Smooth muscle cell (in vitro differentiated cells): ENCODE results near the gene BEND3. TPM values are rescaled to one million over a fixed set of nuclear protein-coding genes. Genes with fewer than 3 reads are reported as not detected.
"Not testable (repeated sequence)": the region's sequence is repeated elsewhere in the genome, so short reads cannot be mapped to it uniquely, and the experiment has no call there.

Experiments
- DNase-seq: peaks from one replicate; lab custom pipeline; 2025; ENCODE audit not compliant: unreplicated experiment; lab: John Stamatoyannopoulos, UW
- H2AFZ ChIP-seq: fragments of 200-600 bp; sonication (generic); 2 replicates; pipeline ENCODE4 v1.6.0; 2016; ENCODE audit warnings: antibody characterized with exemption, low read depth, mild to moderate bottlenecking
- H3F3A ChIP-seq: fragments of 200-600 bp; sonication (generic); 2 replicates; pipeline ENCODE4 v1.6.0; 2017; ENCODE audit warnings: antibody characterized with exemption, low read depth
- H3K27ac ChIP-seq: fragments of 200-600 bp; sonication (generic); 2 replicates; pipeline ENCODE4 v1.5.1; 2016; ENCODE audit warnings: low read depth, mild to moderate bottlenecking
- H3K27me3 ChIP-seq: fragments of 200-600 bp; sonication (generic); 2 replicates; pipeline ENCODE4 v1.6.1; 2016; ENCODE audit warnings: low read depth, mild to moderate bottlenecking
- H3K36me3 ChIP-seq: fragments of 200-600 bp; sonication (generic); 2 replicates; pipeline ENCODE4 v1.5.1; 2016; ENCODE audit warnings: low read depth
- H3K4me1 ChIP-seq: fragments of 200-600 bp; sonication (generic); 2 replicates; pipeline ENCODE4 v1.5.1; 2016; ENCODE audit warnings: low read depth
- H3K4me2 ChIP-seq: fragments of 200-600 bp; sonication (generic); 2 replicates; pipeline ENCODE4 v1.6.0; 2016; ENCODE audit warnings: mild to moderate bottlenecking
- H3K4me3 ChIP-seq: fragments of 200-600 bp; sonication (generic); 2 replicates; pipeline ENCODE4 v1.5.1; 2016; ENCODE audit warnings: mild to moderate bottlenecking
- H3K79me2 ChIP-seq: fragments of 200-600 bp; sonication (generic); 2 replicates; pipeline ENCODE4 v1.6.0; 2016; ENCODE audit warnings: low read depth, mild to moderate bottlenecking
- H3K9ac ChIP-seq: fragments of 200-600 bp; sonication (generic); 2 replicates; pipeline ENCODE4 v1.6.0; 2016; ENCODE audit warnings: low read depth
- H3K9me3 ChIP-seq: fragments of 200-600 bp; sonication (generic); replicated peaks from 2 replicates; pipeline ENCODE4 v1.5.1; 2016; ENCODE audit warnings: low read depth
- H4K20me1 ChIP-seq: fragments of 200-600 bp; sonication (generic); 2 replicates; pipeline ENCODE4 v1.6.0; 2016; ENCODE audit warnings: low read depth
- WGBS: methylation state at CpG from one replicate; pipeline ENCODE4 v1.1.7; 2016; ENCODE audit warnings: low lambda C conversion rate; 5-methylcytosine and 5-hydroxymethylcytosine counted together
- polyA plus RNA-seq: library from polyadenylated mRNA; unstranded; fragments of >200 nt; fragmentation: Nextera tagmentation; extraction: Ambion mirVana; gene quantifications from 2 replicates; pipeline ENCODE4 v1.2.1, GENCODE V29; 2016
- total RNA-seq: library from RNA; depleted of rRNA; stranded (reverse); fragments of >200 nt; gene quantifications from 2 replicates; pipeline ENCODE4 v1.2.3, GENCODE V29; 2014
- TF ChIP-seq, protein P1 (sequence below): fragments of 200-600 bp; sonication (generic); IDR thresholded peaks from 2 replicates; pipeline ENCODE4 v1.5.1; 2017; ENCODE audit warnings: borderline replicate concordance, mild to moderate bottlenecking, antibody characterized with exemption; ENCODE audit not compliant: insufficient read depth, poor library complexity, severe bottlenecking

The BEND3 gene
- total and polyA plus RNA-seq, 2 experiments from 2014 or later = 2.3 to 3.5 TPM

DNA sequence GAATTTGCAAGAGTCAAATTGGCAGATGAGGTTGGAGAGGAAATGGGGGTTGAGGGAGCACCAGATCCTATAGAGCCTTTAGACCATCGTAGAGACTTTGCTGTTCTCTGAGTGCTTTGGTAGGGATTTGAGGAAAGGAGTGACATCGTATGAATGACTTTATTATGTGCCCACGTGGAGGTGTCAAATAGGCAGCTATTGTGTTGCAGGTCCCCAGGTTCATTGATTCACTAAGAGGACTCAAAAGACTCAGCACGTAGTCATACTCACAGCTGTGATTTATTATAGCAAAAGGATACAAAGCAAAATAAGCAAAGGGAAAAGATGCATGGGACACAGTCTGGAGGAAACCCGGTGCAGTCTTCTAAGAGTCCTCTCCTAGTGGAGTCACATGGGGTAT, 85.2 kb downstream of the BEND3 start:
- H3K27ac ChIP-seq = no peak overlapping the region
- H3K36me3 ChIP-seq = no peaks in the 10 kb centered on the region
- 88% methylated on average over 5 of the region's 5 CpGs for WGBS
- DNase-seq = no peak
- H3K9ac ChIP-seq = no peak overlapping the region
- no peaks in the 10 kb centered on the region for H3F3A ChIP-seq
- H3K27me3 ChIP-seq = no peaks in the 10 kb centered on the region
- no peaks in the 10 kb centered on the region for H3K4me1 ChIP-seq
- peaks cover 12% of the 10 kb centered on the region for H3K79me2 ChIP-seq
- no peak overlapping the region for H2AFZ ChIP-seq
- no peak overlapping the region for H3K4me3 ChIP-seq
- H3K4me2 ChIP-seq = no peak overlapping the region
- H3K9me3 ChIP-seq = no peaks in the 10 kb centered on the region
- peaks cover 8% of the 10 kb centered on the region for H4K20me1 ChIP-seq
- TF ChIP-seq, protein P1, sequence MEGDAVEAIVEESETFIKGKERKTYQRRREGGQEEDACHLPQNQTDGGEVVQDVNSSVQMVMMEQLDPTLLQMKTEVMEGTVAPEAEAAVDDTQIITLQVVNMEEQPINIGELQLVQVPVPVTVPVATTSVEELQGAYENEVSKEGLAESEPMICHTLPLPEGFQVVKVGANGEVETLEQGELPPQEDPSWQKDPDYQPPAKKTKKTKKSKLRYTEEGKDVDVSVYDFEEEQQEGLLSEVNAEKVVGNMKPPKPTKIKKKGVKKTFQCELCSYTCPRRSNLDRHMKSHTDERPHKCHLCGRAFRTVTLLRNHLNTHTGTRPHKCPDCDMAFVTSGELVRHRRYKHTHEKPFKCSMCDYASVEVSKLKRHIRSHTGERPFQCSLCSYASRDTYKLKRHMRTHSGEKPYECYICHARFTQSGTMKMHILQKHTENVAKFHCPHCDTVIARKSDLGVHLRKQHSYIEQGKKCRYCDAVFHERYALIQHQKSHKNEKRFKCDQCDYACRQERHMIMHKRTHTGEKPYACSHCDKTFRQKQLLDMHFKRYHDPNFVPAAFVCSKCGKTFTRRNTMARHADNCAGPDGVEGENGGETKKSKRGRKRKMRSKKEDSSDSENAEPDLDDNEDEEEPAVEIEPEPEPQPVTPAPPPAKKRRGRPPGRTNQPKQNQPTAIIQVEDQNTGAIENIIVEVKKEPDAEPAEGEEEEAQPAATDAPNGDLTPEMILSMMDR = no peak

DNA sequence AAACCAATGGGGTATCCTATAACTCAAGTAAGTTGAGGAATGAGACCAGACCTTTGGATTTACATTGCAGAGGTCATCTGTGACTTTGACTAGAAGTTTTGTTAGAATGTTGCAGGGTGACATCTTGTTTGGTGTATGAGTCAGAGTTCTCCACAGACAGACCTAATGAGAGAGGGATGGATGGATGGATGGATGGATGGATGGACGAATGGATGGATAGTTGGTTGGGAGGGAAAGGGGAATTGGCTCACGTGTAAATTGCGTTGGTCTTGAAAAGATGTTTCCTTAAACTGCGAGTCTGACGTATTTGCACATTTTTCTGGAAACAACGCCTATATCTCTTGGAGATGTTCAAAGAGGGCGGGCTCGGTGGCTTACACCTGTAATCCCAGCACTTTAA, 88.3 kb downstream of the BEND3 start:
- no peak overlapping the region for H3K9ac ChIP-seq
- no peak overlapping the region for H3K4me2 ChIP-seq
- H2AFZ ChIP-seq = peak overlapping the region; percentile 92
- H3K9me3 ChIP-seq = no peaks in the 10 kb centered on the region
- DNase-seq = no peak
- H3K4me3 ChIP-seq = no peak overlapping the region
- TF ChIP-seq, protein P1 = no peak
- H3K4me1 ChIP-seq = no peaks in the 10 kb centered on the region
- H3F3A ChIP-seq = no peaks in the 10 kb centered on the region
- H3K36me3 ChIP-seq = no peaks in the 10 kb centered on the region
- no peaks in the 10 kb centered on the region for H3K27me3 ChIP-seq
- H4K20me1 ChIP-seq = no peaks in the 10 kb centered on the region
- WGBS = 92% methylated on average over 8 of the region's 8 CpGs
- peaks cover 12% of the 10 kb centered on the region for H3K79me2 ChIP-seq
- H3K27ac ChIP-seq = no peak overlapping the region

DNA sequence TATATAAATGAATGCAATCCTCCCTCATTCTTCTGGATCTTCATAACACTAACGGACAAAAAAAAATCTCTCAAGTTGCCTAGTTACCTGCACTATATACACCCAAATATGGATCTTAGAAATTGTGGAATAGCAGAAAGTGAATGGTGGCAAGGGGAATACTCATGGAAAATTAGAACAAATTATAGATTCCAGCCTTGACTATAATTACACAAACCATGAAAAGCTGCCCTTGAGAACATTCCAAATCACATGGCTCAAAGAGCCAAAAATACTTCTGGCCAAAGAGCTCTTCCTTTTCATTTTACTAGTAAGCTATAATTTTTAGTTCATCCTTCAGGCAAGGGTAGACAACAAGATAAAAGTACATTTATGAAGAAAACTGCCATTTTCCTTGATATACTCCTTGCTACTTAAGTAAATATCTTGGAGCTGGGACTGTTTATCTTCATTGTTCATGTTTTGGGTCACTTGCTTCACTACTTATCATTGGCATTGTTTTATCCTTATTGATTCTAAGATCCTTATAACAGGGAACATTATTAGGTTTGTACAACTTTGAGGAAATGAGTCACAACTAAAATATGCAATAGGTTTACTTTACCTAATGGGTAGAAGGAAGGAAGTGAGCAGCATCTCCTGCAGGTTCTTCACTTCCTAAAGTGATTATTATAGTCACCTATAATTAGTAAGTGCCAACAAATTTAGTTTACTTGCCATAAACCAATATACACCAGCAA, 93.7 kb downstream of the BEND3 start:
- Histone ChIP-seq H4K20me1 (no peaks in the 10 kb centered on the region), H3K27me3 (no peaks in the 10 kb centered on the region), H3K9ac (no peak overlapping the region), H3K9me3 (no peaks in the 10 kb centered on the region), H3K4me1 (no peaks in the 10 kb centered on the region), H2AFZ (no peak overlapping the region), H3K27ac (no peak overlapping the region), H3F3A (no peaks in the 10 kb centered on the region), H3K79me2 (no peaks in the 10 kb centered on the region), H3K4me3 (no peak overlapping the region), H3K36me3 (no peaks in the 10 kb centered on the region), H3K4me2 (no peak overlapping the region)
- TF ChIP-seq, protein P1 = no peak
- WGBS = 88% methylated on average over 1 of the region's 1 CpG
- DNase-seq = no peak

GRCh38 chr6:107020239-107020638, 95.1 kb downstream of the BEND3 start:
- TF ChIP-seq, protein P1 = no peak
- Histone ChIP-seq H3K4me2 (no peak overlapping the region), H3K27ac (no peak overlapping the region), H3K9me3 (no peaks in the 10 kb centered on the region), H4K20me1 (no peaks in the 10 kb centered on the region), H3K4me1 (no peaks in the 10 kb centered on the region), H3F3A (no peaks in the 10 kb centered on the region), H3K36me3 (no peaks in the 10 kb centered on the region), H3K79me2 (no peaks in the 10 kb centered on the region), H3K27me3 (no peaks in the 10 kb centered on the region), H3K9ac (no peak overlapping the region), H3K4me3 (no peak overlapping the region), H2AFZ (no peak overlapping the region)
- no peak for DNase-seq
- WGBS = 86% methylated on average over 4 of the region's 4 CpGs

DNA sequence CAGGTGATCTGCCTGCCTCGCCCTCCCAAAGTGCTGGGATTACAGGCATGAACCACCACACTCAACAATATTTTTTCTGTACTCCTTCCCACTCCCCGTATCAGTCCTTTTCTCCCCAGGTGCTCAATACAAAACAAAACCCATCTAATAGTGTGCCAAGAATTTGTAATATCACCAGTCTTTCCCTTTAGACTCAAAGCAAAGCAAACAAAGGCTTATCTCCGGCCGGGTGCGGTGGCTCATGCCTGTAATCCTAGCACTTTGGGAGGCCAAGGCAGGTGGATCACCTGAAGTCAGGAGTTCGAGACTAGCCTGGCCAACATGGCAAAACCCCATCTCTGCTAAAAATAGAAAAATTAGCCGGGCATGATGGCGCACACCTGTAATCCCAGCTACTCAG, 95.7 kb downstream of the BEND3 start:
- 96% methylated on average over 8 of the region's 8 CpGs for WGBS
- H3K4me1 ChIP-seq, H3K27ac ChIP-seq, H4K20me1 ChIP-seq, H2AFZ ChIP-seq, H3K79me2 ChIP-seq, H3K9me3 ChIP-seq, H3K4me3 ChIP-seq, H3F3A ChIP-seq, H3K36me3 ChIP-seq, H3K9ac ChIP-seq, H3K4me2 ChIP-seq, H3K27me3 ChIP-seq, DNase-seq: not testable (repeated sequence)
